Spinal cord (tissue), 10 donors: ENCODE results near the gene SGCE. TPM values are rescaled to one million over a fixed set of nuclear protein-coding genes. Genes with fewer than 3 reads are reported as not detected.

Source experiments
- DNase-seq, 6 donors: peaks; one replicate each; pipeline versions ENCODE4 v3.0.0 to v3.0.0-alpha.2; 2013 to 2015; ENCODE audit warnings: low spot score in 6 of 6, low read depth in 4 of 6
- H3K27ac ChIP-seq: one replicate; pipeline ENCODE4 v1.5.1; 2013; ENCODE audit warnings: low read depth, low read length, control low read depth
- H3K27me3 ChIP-seq: one replicate; pipeline ENCODE4 v1.6.1; 2013; ENCODE audit warnings: low read length; ENCODE audit not compliant: control insufficient read depth, insufficient read depth
- H3K36me3 ChIP-seq: one replicate; pipeline ENCODE4 v1.6.1; 2013; ENCODE audit warnings: low read length; ENCODE audit not compliant: control insufficient read depth, insufficient read depth
- H3K4me1 ChIP-seq: one replicate; pipeline ENCODE4 v1.6.1; 2013; ENCODE audit warnings: low read length; ENCODE audit not compliant: control insufficient read depth, insufficient read depth
- H3K4me3 ChIP-seq: one replicate; pipeline ENCODE4 v1.5.1; 2013; ENCODE audit warnings: low read depth, low read length, control low read depth
- H3K9me3 ChIP-seq: one replicate; pipeline ENCODE4 v1.6.1; 2013; ENCODE audit warnings: low read length; ENCODE audit not compliant: control insufficient read depth, insufficient read depth
- WGBS: methylation state at CpG from one replicate; pipeline ENCODE4 v1.1.5; 2013; ENCODE audit warnings: missing lambda C conversion rate; ENCODE audit not compliant: insufficient coverage; 5-methylcytosine and 5-hydroxymethylcytosine counted together
- polyA plus RNA-seq, 2 donors: library from polyadenylated mRNA; unstranded; fragments of 120-200 nt; gene quantifications; one replicate each; pipeline ENCODE4 v1.2.1, GENCODE V29; 2013; ENCODE audit not compliant: insufficient read length in 2 of 2
- total RNA-seq, 2 donors: library from RNA; depleted of rRNA in 1 of 2; stranded (reverse); fragments of 120-200 nt in 1 of 2; fragments of >200 nt in 1 of 2; gene quantifications; one replicate each; pipeline versions ENCODE4 v1.2.3 to v1.2.4, GENCODE V29; 2013 to 2014
- donor health status: healthy.

The SGCE gene
- total and polyA plus RNA-seq, 4 donors = 76.8 to 146 (median 90.8) TPM

GRCh38 chr7:94561841-94562514 is 94.0 kb downstream of the SGCE start:
- H3K36me3 ChIP-seq = peaks cover 3% of the 10 kb centered on the region
- H3K4me1 ChIP-seq = no peaks in the 10 kb centered on the region
- no CpG with 5 or more reads among the region's 2 CpGs for WGBS
- H3K4me3 ChIP-seq = no peak overlapping the region
- no peaks in the 10 kb centered on the region for H3K9me3 ChIP-seq
- no peak for DNase-seq
- H3K27ac ChIP-seq = no peak overlapping the region
- H3K27me3 ChIP-seq = no peaks in the 10 kb centered on the region

- Histone ChIP-seq H3K4me1 (no peaks in the 10 kb centered on the region), H3K9me3 (no peaks in the 10 kb centered on the region), H3K27me3 (no peaks in the 10 kb centered on the region), H3K36me3 (peaks cover 3% of the 10 kb centered on the region), H3K27ac (no peak overlapping the region), H3K4me3 (no peak overlapping the region)
- DNase-seq = no peak
- WGBS = no CpG with 5 or more reads among the region's 1 CpG
Measured at GRCh38 chr7:94559972-94560371, 96.0 kb downstream of the SGCE start.

- DNase-seq = peak in 1 of 6 donors; percentile 51
- peaks cover 6% of the 10 kb centered on the region for H3K36me3 ChIP-seq
Measured at GRCh38 chr7:94557215-94557614, 98.7 kb downstream of the SGCE start.

GRCh38 chr7:94556028-94556427 is 99.9 kb downstream of the SGCE start:
- Histone ChIP-seq H3K4me1 (no peaks in the 10 kb centered on the region), H3K27ac (no peak overlapping the region), H3K27me3 (no peaks in the 10 kb centered on the region), H3K36me3 (peaks cover 6% of the 10 kb centered on the region), H3K4me3 (no peak overlapping the region), H3K9me3 (no peaks in the 10 kb centered on the region)
- no peak for DNase-seq
- WGBS = no CpG with 5 or more reads among the region's 2 CpGs

More at GRCh38 chr7:94557215-94557614, 98.7 kb downstream of the SGCE start:
- no peak overlapping the region for H3K27ac ChIP-seq
- no peak overlapping the region for H3K4me3 ChIP-seq
- no peaks in the 10 kb centered on the region for H3K9me3 ChIP-seq
- H3K4me1 ChIP-seq = no peaks in the 10 kb centered on the region
- H3K27me3 ChIP-seq = no peaks in the 10 kb centered on the region

- H3K27me3 ChIP-seq = no peaks in the 10 kb centered on the region
- no peak overlapping the region for H3K4me3 ChIP-seq
- H3K27ac ChIP-seq = no peak overlapping the region
- H3K9me3 ChIP-seq = no peaks in the 10 kb centered on the region
- no CpG with 5 or more reads among the region's 1 CpG for WGBS
- no peak for DNase-seq
- no peaks in the 10 kb centered on the region for H3K4me1 ChIP-seq
- no peaks in the 10 kb centered on the region for H3K36me3 ChIP-seq
Measured at GRCh38 chr7:94547126-94547525, 108.8 kb downstream of the SGCE start.

- WGBS = 92% methylated on average over 1 of the region's 1 CpG
- H3K4me1 ChIP-seq = no peaks in the 10 kb centered on the region
- H3K36me3 ChIP-seq = no peaks in the 10 kb centered on the region
- H3K27ac ChIP-seq = no peak overlapping the region
- no peak for DNase-seq
- H3K27me3 ChIP-seq = no peaks in the 10 kb centered on the region
- no peak overlapping the region for H3K4me3 ChIP-seq
- no peaks in the 10 kb centered on the region for H3K9me3 ChIP-seq
Measured at GRCh38 chr7:94540428-94540827, 115.5 kb downstream of the SGCE start.

Other genes starting within 250 kb of the SGCE start
- gene CASD1, start 146.3 kb downstream of the SGCE start, total RNA-seq = 100 to 1,000 TPM in 1 of 2 donors, 10 to 100 TPM in 1; 31.0 to 116 TPM
- 10 to 100 TPM; 76.6 to 83.5 TPM for gene CASD1, start 146.3 kb downstream of the SGCE start, polyA plus RNA-seq